ENCODE measurements around the gene ISCA1.

GRCh38 chr9:86304236-86304730, 21.9 kb upstream of the ISCA1 start:
- TF ChIP-seq CTCF (IDR thresholded peaks at IDR 0.05; ENCODE audit: insufficient read depth, low read length), result no peak
- TF ChIP-seq, protein P1, sequence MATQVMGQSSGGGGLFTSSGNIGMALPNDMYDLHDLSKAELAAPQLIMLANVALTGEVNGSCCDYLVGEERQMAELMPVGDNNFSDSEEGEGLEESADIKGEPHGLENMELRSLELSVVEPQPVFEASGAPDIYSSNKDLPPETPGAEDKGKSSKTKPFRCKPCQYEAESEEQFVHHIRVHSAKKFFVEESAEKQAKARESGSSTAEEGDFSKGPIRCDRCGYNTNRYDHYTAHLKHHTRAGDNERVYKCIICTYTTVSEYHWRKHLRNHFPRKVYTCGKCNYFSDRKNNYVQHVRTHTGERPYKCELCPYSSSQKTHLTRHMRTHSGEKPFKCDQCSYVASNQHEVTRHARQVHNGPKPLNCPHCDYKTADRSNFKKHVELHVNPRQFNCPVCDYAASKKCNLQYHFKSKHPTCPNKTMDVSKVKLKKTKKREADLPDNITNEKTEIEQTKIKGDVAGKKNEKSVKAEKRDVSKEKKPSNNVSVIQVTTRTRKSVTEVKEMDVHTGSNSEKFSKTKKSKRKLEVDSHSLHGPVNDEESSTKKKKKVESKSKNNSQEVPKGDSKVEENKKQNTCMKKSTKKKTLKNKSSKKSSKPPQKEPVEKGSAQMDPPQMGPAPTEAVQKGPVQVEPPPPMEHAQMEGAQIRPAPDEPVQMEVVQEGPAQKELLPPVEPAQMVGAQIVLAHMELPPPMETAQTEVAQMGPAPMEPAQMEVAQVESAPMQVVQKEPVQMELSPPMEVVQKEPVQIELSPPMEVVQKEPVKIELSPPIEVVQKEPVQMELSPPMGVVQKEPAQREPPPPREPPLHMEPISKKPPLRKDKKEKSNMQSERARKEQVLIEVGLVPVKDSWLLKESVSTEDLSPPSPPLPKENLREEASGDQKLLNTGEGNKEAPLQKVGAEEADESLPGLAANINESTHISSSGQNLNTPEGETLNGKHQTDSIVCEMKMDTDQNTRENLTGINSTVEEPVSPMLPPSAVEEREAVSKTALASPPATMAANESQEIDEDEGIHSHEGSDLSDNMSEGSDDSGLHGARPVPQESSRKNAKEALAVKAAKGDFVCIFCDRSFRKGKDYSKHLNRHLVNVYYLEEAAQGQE (IDR thresholded peaks at IDR 0.05; ENCODE audit: insufficient replicate concordance, low read depth), result no peak
- TF ChIP-seq POLR2AphosphoS5 (IDR thresholded peaks at IDR 0.05; ENCODE audit: low read depth), result no peak
- no peak for TF ChIP-seq GABPA (IDR thresholded peaks at IDR 0.05; ENCODE audit: low read depth)
- TF ChIP-seq SPI1 (IDR thresholded peaks at IDR 0.05; ENCODE audit: borderline replicate concordance, low read depth), result no peak
